HG03378 (cell line): ENCODE measurements around the gene GIGYF2.
"Not testable (repeated sequence)": the region's sequence is repeated elsewhere in the genome, so short reads cannot be mapped to it uniquely, and the experiment has no call there.

Source experiments
- ATAC-seq: cut with Tn5 transposase; IDR thresholded peaks from one replicate; pipeline ENCODE4 v1.9.1; 2021; ENCODE audit warnings: mild to moderate bottlenecking, moderate library complexity; ENCODE audit not compliant: unreplicated experiment

Gene GIGYF2

GRCh38 chr2:232809349-232810124 is 112.4 kb downstream of the GIGYF2 start:
- ATAC-seq: no peak

GRCh38 chr2:232810444-232810843 is 113.3 kb downstream of the GIGYF2 start:
- no peak for ATAC-seq

GRCh38 chr2:232815569-232815968 is 118.4 kb downstream of the GIGYF2 start:
- ATAC-seq: no peak

GRCh38 chr2:232816657-232817056 is 119.5 kb downstream of the GIGYF2 start:
- no peak for ATAC-seq

- no peak for ATAC-seq
These were observed 120.6 kb downstream of the GIGYF2 start for GRCh38 chr2:232817756-232818155.

- ATAC-seq: no peak
These were observed 132.9 kb downstream of the GIGYF2 start for GRCh38 chr2:232829988-232830387.

GRCh38 chr2:232831496-232831895 is 134.4 kb downstream of the GIGYF2 start:
- ATAC-seq: no peak

GRCh38 chr2:232833830-232834229 is 136.7 kb downstream of the GIGYF2 start:
- no peak for ATAC-seq

GRCh38 chr2:232835687-232836208 is 138.6 kb downstream of the GIGYF2 start:
- ATAC-seq: no peak

DNA sequence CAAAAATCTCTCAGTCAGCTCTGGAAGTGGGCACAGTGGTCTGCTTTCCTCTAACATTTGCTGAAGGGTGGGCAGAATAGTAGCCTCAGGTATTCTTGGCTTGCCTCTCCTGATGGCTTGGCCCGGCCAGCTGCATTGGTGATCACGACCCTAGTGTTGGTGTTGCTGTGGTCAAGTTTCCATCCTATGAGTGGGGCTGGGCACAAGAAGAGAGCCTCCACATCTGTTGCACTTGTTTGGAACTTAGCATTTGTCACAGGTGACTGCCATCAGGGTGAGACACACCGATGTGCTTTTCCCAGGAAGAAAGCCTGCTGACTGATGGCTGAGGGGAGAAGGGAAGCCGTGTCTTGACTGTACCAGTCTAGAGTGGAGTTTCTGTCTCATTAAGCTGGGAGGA is 139.8 kb downstream of the GIGYF2 start:
- no peak for ATAC-seq

GRCh38 chr2:232838406-232838874 is 141.3 kb downstream of the GIGYF2 start:
- peak; percentile 78 for ATAC-seq

- no peak for ATAC-seq
These were observed 142.4 kb downstream of the GIGYF2 start for GRCh38 chr2:232839411-232840079.

GRCh38 chr2:232842689-232843088 is 145.6 kb downstream of the GIGYF2 start:
- ATAC-seq: no peak

- ATAC-seq: no peak
These were observed 146.7 kb downstream of the GIGYF2 start for GRCh38 chr2:232843834-232844233.

GRCh38 chr2:232846055-232846454 is 148.9 kb downstream of the GIGYF2 start:
- ATAC-seq: no peak

GRCh38 chr2:232850039-232850438 is 152.9 kb downstream of the GIGYF2 start:
- no peak for ATAC-seq

GRCh38 chr2:232852081-232852480 is 154.9 kb downstream of the GIGYF2 start:
- ATAC-seq: not testable (repeated sequence)

GRCh38 chr2:232852676-232853075 is 155.5 kb downstream of the GIGYF2 start:
- no peak for ATAC-seq

DNA sequence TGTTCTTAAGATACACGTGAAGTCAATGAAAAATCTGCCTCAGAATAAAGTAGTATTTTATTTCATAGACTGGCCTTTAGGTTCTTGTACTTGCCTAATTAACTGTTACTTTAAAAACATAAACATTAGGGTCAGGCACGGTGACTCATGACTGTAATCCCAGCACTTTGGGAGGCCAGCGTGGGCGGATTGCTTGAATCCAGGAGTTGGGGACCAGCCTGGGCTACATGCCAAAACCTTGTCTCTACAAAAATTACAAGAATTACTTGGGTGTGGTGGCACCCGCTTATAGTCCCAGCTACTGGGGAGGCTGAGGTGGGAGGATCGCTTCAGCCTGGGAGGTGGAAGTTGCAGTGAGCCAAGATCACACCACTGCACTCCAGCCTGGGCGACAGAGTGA is 157.0 kb downstream of the GIGYF2 start:
- no peak for ATAC-seq

- no peak for ATAC-seq
These were observed 160.0 kb downstream of the GIGYF2 start for GRCh38 chr2:232857158-232857563.

- ATAC-seq: no peak
These were observed 162.3 kb downstream of the GIGYF2 start for GRCh38 chr2:232859385-232859916.
